ENCODE data around the gene ATF7.

Gene ATF7

GRCh38 chr12:53516758-53517455 lies 109.3 kb downstream of the ATF7 start:
- no peak for DNase-seq

GRCh38 chr12:53515291-53515680 lies 110.9 kb downstream of the ATF7 start:
- DNase-seq = no peak

GRCh38 chr12:53514628-53515290 lies 111.4 kb downstream of the ATF7 start:
- DNase-seq = no peak

DNA sequence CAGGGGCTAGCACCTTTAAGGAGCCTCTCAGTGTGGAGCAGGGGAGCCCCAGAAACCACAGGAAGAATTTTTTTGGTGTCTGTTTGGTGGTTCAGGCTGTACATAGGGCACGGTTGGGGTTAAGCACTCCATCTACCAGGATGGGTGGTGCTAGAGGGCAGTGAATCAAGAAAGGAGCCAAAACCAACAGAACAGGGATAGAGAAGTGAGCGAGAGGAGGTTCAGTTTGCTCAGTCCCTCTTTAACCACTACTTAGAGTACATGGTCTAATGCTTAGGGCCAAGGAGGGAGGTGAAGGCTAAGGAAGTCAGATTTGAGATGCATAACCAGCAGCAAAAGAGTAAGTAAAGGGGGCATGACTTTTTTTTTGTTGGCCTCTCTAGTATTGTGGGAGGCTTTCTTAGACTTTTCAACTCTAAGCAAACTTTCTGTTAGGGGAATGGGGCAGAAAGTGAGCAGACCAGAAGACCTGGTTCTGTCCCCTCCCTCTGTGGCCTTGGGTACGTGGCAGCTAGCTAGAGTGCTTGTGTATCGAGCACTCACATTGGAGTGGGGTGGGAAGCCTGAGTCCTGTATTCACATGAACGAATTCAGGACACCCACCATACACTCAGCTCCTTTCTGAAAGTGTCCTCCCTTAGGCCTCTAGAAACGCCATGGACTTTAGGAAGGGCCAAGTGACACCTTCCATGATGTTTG lies 112.3 kb downstream of the ATF7 start:
- DNase-seq = no peak

GRCh38 chr12:53510181-53510812 lies 115.9 kb downstream of the ATF7 start:
- DNase-seq = no peak

DNA sequence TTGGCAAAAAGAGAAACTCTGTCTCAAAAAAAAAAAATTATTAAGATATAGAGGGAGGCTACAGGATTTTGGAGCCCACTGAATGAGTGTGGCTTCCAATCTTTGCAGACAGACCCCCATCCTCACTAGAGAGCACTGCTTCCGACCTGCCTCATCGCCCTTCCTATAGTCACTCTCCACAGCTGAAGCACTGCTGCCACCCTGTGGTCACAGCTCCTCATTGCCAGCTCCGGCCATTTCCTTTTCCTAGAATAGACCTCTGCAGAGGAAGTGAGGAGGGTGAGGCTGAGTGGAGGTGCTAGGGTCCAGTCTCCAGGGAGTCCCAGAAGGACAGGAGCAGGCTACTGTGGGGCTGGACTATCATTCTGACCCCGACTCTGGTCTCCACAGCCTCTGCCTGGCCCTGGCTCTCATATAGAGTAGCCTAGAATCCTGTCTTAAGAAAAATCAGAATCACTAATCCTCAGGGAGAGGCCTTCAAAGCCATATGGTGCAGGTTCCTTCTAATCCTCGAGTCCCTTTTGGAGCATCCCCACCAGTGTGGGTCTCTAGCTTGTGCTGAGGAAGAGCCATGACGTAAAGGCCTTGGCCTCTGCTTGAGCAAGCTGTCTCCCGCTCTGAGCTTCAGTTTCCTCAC lies 117.5 kb downstream of the ATF7 start:
- DNase-seq = peak; percentile 91

DNA sequence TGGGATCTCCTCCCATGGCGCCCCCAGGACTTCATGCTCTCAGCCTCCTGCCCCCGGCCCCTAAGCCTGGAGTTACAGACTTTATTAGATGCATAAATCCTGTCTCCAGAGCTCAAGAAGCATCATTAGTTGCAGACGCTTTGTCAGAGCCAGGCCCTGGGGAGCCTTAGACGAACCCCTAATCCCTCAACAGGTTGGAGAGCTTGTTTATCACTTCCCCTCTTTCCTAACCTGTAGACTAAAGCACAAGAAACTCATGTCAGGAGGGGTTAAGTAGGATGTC lies 118.6 kb downstream of the ATF7 start:
- DNase-seq = no peak

- no peak for DNase-seq
Measured at GRCh38 chr12:53506881-53507602, 119.1 kb downstream of the ATF7 start, which contains the start of gene NPFF. Gene NPFF, minus strand, starts transcription at chr12:53507484. Its CDS starts 10 bp downstream, at chr12:53507474.

GRCh38 chr12:53506450-53506785 lies 119.8 kb downstream of the ATF7 start:
- no peak for DNase-seq

- no peak for DNase-seq
Measured at GRCh38 chr12:53505555-53506449, 120.4 kb downstream of the ATF7 start.

DNA sequence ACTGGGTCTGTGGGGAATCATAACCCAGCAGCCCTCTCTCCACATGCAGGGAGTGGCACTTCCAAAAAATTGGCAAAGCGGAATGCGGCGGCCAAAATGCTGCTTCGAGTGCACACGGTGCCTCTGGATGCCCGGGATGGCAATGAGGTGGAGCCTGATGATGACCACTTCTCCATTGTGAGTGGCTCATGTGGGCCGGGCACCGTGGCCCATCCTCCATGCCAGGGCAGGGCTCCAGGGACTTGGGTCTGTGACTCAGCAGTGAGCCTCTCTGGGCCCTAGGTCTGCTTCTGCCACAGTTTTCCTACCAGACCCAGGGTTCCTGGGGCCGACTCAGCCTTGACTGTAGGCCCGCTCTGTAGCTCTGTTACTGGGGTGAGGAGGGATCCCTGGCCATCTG lies 121.1 kb downstream of the ATF7 start:
- DNase-seq = no peak

DNA sequence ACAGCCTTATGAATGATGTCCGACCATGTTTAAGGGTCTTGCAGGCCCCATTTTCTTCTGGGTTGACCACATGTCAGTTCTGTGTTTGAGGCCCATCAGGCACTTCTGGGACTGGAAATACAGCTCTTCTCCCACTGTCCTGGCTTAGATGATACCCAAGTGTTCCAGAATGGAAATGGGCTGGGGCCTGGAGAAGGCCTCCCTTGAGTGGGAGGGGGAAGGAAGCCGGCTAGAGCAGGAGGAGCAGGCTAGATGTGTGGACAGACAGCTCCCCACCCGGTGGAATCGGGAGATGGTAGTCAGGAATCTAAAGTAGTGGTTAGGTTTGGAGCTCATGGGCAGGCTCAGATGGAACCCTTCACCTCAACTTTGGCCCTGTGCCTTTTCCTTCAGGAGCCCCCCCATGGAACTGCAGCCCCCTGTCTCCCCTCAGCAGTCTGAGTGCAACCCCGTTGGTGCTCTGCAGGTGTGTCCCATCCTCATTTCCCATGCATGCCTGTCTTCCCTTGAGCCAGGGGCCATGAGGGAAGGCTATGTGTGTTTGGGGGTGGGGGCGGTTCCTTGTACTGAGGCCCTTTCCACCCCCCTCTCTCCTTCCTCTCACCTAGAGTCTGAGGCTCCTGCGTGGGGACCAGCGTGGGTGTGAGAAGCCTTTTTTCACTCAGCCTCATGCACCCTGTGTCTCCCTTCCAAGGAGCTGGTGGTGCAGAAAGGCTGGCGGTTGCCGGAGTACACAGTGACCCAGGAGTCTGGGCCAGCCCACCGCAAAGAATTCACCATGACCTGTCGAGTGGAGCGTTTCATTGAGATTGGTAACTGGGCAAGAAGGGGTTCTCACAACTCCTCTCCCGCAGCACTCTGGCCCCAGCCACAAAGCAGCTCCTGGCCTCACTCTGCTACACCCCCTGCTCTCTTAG lies 121.9 kb downstream of the ATF7 start:
- no peak for DNase-seq

GRCh38 chr12:53502983-53503728 lies 123.0 kb downstream of the ATF7 start:
- no peak for DNase-seq

DNA sequence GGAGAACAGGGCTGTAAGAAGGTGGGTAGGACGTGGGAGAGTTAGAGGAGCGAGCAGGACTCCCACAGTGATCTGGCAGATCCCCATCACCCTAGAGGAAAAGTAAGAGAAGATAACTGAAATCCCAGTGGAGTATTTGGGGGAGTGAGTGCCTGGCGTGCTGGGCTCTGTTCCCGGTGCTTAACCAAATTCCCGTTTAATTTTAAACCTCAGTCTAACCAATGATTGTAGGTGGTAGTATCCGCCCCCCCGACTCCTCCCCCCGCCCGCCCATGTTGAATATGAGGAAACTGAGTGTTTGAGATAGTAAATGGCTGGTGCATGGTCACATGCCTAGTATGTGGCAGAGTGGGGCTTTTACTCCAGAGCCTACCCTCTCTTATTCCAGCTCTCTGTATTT lies 123.9 kb downstream of the ATF7 start:
- no peak for DNase-seq

DNA sequence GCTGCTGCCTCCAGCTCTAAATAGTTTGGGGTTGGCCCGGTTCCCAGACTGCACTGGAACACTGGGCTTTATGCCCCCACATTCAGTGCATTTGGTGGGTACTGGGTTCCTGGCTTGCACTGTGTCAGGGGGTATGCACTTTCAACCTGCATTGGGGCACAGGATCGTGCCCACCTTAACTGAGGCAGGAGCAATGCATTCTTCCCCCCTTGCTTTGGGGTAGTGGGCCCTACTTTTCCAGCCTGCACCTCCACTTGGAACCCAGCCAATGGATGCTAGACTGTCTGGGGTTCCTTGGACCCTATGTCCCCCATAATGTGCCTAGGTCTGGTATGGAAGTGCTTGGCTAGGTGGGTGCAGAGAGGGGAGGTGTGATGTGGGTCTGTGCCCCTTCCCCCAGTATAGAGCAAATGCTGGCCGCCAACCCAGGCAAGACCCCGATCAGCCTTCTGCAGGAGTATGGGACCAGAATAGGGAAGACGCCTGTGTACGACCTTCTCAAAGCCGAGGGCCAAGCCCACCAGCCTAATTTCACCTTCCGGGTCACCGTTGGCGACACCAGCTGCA lies 124.5 kb downstream of the ATF7 start:
- no peak for DNase-seq

DNA sequence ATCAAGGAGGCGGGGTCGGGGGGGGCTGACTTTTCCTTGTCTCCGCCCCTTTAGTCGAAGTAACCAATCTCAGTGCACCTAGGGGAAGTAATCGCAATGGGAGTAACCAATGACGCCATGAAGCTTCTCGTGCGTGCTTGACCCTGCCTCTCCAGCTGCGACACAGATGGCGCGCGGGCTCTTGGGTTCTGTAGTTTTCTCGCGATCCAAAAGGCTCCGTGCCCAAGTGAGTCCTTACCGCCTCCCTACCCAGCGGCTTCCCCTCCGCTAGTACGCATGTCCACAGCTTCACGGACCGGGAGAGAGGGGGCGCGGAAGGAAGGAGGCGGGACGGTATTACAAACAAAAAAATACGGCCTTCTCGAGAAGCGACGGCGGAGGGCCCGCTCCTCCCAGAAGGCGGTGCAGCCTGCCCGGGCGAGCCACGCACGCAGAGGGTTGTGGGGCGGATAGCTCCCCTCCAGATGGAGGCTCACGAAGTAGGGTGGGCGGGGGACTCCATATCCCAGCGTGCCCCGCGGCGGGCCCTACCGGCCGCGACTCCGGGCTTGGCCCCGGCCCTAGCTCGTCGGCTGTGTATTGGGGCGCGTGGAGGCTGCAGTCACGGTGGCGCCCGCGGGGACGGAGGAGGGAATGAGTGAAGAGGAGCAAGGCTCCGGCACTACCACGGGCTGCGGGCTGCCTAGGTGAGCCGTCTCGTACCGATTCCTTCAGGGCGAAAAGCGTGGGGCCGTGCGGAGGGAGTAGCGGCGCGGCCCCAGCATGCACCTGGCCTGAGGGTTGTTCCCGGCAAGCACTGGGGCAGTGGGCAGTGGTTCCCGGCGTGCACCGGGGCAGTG lies 125.2 kb downstream of the ATF7 start, which contains the start of gene TARBP2:
Gene TARBP2, plus strand, starts transcription at position 508 of the 839 bp plus-strand sequence. Its CDS starts 126 bp downstream, at position 634.
- peak; percentile 99 for DNase-seq

DNA sequence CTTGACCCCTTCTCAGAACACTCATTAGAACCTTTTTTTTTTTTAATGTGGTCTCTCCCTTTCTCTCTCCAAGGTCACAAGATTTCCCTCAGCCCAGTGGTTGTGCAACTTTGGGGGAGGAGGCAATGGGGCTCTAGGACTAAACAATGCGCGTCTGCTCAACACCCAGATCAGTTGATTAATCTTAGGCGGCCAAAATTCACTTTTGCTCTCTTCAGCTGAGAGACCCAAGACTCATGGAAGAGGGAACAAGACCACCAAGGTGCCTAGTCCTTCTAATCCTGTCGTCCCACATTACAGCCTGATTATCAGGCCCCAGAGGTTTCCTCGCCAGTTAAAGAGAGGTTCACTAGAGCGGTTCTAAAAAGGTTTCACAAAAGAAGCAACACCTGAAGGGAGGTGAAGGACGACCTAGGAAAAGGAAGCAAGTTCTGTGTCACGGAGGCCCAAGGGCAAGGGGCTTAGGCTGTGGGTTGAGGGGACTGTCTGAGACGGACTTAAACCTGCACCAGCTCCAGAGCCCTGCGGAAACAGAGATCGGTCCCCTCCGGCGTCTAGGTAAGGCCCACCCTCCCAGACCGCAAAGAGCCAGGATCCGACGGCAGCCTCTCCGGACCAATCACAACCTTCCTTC lies 125.9 kb downstream of the ATF7 start:
- peak; percentile 42 for DNase-seq
